Subcutaneous adipose tissue (tissue), 4 donors: Measurements from ENCODE around the gene DHX15. TPM values are rescaled to one million over a fixed set of nuclear protein-coding genes. Genes with fewer than 3 reads are reported as not detected.

Source experiments
- CTCF ChIP-seq: fragments of 450-650 bp; IDR thresholded peaks from one replicate; pipeline ENCODE4 v1.5.1; 2016; ENCODE audit warnings: low read depth, mild to moderate bottlenecking, control low read depth, antibody characterized with exemption, moderate library complexity
- total RNA-seq, 4 donors: library from RNA; depleted of rRNA; stranded (reverse); fragments of >200 nt; gene quantifications; one replicate each; pipeline ENCODE4 v1.1.0, GENCODE V29; 2016

DHX15 gene
- total RNA-seq = 100 to 1,000 TPM; 106 to 166 (median 120) TPM

- TF ChIP-seq CTCF = no peak
Observed at GRCh38 chr4:24584211-24584850, at the start of gene DHX15. TSS of gene DHX15 (minus strand) at chr4:24584554. CDS start at chr4:24584393, 161 bp downstream.

- TF ChIP-seq CTCF = no peak
Observed at GRCh38 chr4:24632011-24632410, 47.7 kb upstream of the DHX15 start.

GRCh38 chr4:24630937-24631336, 46.6 kb upstream of the DHX15 start:
- no peak for TF ChIP-seq CTCF

GRCh38 chr4:24625091-24625490, 40.7 kb upstream of the DHX15 start:
- no peak for TF ChIP-seq CTCF

GRCh38 chr4:24624381-24624780, 40.0 kb upstream of the DHX15 start:
- TF ChIP-seq CTCF = no peak

GRCh38 chr4:24622146-24622834, 37.9 kb upstream of the DHX15 start:
- TF ChIP-seq CTCF = no peak

GRCh38 chr4:24615977-24616376, 31.6 kb upstream of the DHX15 start:
- TF ChIP-seq CTCF = no peak
